ENCODE measurements around the gene AMACR.

GRCh38 chr5:34034534-34035327 is 26.9 kb upstream of the AMACR start:
- no peak for TF ChIP-seq CTCF (IDR thresholded peaks at IDR 0.05; ENCODE audit: extremely low read depth in 1 of 2, insufficient read depth in 1 of 2, low read depth in 1 of 2, low read length in 2 of 2)
- TF ChIP-seq MYC (IDR thresholded peaks at IDR 0.05; ENCODE audit: low read depth, low read length) = no peak
- no peak for TF ChIP-seq MAX (IDR thresholded peaks at IDR 0.05; ENCODE audit: insufficient read depth, insufficient read length)
- TF ChIP-seq POLR2A (IDR thresholded peaks at IDR 0.05; ENCODE audit: low read depth, low read length) = no peak
- no peak for TF ChIP-seq POLR2AphosphoS5 (IDR thresholded peaks at IDR 0.05; ENCODE audit: insufficient read depth, low read depth, low read length)
